Measurements from ENCODE around the gene DDX10.
A peak's percentile ranks its signal among the peaks of the same experiment; 100 is the strongest.

Gene DDX10

DNA sequence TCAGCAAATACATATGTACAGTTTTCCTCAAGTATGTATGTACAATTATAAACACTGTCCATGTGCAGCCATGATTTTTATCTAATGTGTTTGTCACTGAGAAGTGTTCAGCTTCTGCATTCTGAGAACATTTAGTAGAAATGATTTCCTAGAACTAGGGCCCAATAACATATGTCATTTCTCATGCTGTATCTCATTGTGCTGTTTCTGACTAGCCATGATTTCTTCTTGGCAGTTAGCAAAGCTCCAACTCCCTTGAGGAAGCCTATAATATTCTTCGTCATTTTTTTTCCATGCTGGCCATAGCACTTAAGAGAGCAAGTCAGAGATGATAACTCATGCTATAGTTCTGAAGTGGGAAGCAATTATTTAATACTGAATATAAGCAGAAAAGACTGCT is 187.8 kb downstream of the DDX10 start:
- DNase-seq (ENCODE audit: low read depth), result no peak
- TF ChIP-seq, protein P1, sequence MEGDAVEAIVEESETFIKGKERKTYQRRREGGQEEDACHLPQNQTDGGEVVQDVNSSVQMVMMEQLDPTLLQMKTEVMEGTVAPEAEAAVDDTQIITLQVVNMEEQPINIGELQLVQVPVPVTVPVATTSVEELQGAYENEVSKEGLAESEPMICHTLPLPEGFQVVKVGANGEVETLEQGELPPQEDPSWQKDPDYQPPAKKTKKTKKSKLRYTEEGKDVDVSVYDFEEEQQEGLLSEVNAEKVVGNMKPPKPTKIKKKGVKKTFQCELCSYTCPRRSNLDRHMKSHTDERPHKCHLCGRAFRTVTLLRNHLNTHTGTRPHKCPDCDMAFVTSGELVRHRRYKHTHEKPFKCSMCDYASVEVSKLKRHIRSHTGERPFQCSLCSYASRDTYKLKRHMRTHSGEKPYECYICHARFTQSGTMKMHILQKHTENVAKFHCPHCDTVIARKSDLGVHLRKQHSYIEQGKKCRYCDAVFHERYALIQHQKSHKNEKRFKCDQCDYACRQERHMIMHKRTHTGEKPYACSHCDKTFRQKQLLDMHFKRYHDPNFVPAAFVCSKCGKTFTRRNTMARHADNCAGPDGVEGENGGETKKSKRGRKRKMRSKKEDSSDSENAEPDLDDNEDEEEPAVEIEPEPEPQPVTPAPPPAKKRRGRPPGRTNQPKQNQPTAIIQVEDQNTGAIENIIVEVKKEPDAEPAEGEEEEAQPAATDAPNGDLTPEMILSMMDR (conservative IDR thresholded peaks at IDR 0.05; ENCODE audit: low read length), result no peak
- no peak overlapping the region for H3K4me3 ChIP-seq (ENCODE audit: low read length)

DNA sequence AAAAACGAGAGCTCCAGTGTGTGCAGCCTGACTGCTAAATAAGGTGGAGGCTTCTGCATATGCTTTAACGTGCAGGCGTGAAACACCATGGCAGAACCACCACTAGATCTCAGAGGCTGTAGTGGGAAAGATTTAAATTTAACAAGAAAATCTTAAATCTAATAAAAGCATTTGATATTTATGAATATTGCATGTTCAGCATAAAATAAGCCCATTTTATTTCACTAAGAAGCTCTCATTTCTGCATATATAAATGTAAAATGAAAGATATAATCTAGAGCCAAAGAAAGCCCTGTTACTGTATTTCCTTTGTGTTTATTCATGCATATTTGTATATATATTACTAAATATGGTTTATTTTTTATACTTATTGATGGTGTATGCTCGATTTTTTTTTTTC is 188.3 kb downstream of the DDX10 start:
- H3K4me3 ChIP-seq (ENCODE audit: low read length), result no peak overlapping the region
- no peak for DNase-seq (ENCODE audit: low read depth)
- TF ChIP-seq, protein P1 (conservative IDR thresholded peaks at IDR 0.05; ENCODE audit: low read length), result no peak

DNA sequence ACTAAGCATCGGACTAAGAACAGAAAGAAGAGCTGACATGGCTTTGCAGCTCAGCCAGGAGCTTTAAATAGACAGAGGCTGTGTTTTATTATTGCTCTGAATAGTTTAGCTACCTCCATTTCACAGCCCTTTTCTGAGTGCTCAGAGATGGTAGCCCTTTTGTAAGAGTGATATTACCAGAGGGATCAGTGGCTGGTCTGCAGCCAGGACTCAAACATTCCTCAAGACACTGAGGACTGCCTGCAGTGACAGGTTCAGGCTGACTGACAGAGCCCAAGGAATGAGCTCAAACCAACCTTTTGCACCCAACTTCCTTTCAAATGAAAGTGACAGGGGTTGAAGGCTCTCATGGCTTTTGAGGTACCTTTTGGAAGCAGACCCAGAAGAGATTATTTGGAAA is 189.0 kb downstream of the DDX10 start:
- no peak overlapping the region; the same call in 1 of the 2 replicates for H3K4me3 ChIP-seq (ENCODE audit: low read length)
- peak; percentile 33 for DNase-seq (ENCODE audit: low read depth)
- TF ChIP-seq, protein P1 (conservative IDR thresholded peaks at IDR 0.05; ENCODE audit: low read length), result no peak

DNA sequence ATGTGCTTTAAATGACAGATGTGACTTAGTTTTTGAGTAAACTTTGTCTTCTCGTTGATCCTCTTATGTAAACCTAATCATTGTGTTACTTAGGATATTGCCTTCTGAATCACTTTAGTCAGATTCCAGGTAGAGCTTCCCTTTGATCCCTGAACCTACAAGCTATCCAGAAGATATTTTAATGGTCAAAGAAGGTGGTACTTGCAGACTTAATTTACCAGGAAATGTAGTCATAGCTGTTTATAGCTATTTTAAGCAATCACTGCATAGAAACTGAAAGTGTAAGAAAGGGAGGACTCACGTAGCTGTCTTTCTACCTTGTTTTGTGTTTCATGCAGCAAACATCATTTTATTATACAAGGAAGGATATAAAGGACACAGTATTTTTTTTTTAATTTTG is 189.5 kb downstream of the DDX10 start:
- H3K4me3 ChIP-seq (ENCODE audit: low read length), result peak overlapping the region; percentile 29
- peak; percentile 12 for DNase-seq (ENCODE audit: low read depth)

DNA sequence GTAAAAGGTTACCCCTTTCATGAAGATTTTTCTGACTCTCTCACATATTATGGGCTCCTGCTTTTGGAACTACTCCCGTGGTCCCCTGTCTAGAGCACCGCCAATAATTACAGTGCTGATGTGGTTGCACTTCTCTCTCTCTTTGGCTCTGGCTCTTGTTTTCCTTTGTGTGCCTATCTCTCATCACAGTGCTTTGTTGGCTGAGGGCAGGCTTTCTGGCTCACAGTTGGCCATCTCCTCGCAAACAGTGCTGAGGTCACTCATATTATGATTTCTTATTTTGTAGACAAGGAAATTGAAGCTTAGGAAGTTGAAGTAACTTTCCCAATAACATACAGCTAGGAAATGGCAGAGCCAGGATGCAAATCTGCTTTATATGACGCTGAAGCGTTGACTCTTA is 192.5 kb downstream of the DDX10 start:
- H3K4me3 ChIP-seq (ENCODE audit: low read length), result no peak overlapping the region
- TF ChIP-seq, protein P1 (conservative IDR thresholded peaks at IDR 0.05; ENCODE audit: low read length), result no peak
- DNase-seq (ENCODE audit: low read depth), result no peak

More for the DNA sequence above, 189.5 kb downstream of the DDX10 start:
- TF ChIP-seq, protein P1 (conservative IDR thresholded peaks at IDR 0.05; ENCODE audit: low read length), result no peak

DNA sequence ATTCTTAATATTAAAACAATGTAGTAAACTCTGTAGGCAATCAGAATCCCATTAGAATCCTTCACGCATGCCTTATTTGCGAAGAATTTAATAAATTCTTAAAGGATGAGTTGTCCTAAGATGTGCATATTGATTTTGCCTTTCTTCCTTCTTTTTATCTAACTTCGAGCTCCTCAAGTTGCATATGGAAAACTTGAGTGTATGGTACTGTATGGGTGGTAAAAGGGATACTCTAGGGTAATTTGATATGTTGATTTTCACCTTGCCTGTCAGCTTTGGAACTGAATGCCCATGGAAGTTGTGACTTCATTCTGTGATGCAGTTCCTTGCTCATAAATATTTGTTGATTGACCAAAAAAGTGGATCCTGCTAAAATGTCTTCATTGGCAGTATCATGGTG is 193.8 kb downstream of the DDX10 start:
- TF ChIP-seq, protein P1 (conservative IDR thresholded peaks at IDR 0.05; ENCODE audit: low read length), result no peak

DNA sequence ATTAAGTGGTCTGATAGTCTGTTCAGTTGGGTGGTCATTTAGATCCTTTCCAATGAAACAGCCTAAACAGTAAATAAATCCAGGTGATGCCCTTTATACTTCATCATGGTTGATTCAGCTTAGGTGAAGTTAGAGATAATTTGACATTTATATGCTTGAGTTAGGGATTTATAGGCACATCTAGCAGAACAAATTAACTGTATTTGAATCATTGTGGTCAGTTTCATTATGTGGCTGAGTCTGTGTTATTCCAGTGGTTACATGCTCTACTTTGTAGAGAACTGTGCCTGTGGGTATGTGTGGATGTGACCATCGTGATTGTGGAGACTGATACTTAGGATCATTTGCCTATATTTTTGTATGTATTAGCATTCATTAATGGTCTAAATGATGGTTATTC is 194.6 kb downstream of the DDX10 start:
- no peak for DNase-seq (ENCODE audit: low read depth)
- TF ChIP-seq, protein P1 (conservative IDR thresholded peaks at IDR 0.05; ENCODE audit: low read length), result no peak
- H3K4me3 ChIP-seq (ENCODE audit: low read length), result no peak overlapping the region

More for the DNA sequence above, 193.8 kb downstream of the DDX10 start:
- DNase-seq (ENCODE audit: low read depth), result no peak
- no peak overlapping the region for H3K4me3 ChIP-seq (ENCODE audit: low read length)
